ENCODE data around the gene ZIK1.
A peak's percentile ranks its signal among the peaks of the same experiment; 100 is the strongest.

ZIK1 gene

DNA sequence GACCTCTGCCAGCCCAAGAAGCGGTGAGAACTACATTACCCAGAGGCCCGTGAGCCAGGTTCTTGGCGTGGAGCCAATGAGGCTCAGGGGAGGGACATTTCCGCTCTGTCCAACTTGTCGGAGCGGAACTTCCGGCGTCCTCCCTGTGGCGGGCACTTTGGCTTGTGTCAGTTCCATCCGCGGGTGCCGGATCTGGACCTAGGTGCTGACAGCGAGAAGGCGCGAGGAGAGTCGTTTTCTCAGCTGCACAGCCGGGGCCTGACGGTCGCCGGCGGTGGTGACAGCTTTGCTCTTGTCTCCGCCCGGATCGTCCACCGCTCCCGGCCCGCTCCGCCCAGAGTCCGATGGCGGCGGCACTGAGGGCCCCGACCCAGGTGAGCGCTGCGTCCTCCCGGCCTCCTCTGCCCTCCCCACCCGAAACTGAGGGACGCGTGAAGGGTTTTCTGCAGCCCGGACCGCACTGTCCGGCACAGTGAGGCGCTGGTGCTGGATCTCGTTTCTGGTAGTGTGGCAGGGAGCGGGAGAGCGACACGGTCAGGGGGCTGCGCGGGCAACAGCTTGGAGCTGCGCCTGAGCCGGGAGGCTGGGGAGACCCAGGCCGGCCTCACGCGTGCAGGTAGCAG, 15.9 kb downstream of the ZIK1 start, which contains the start of gene ZNF530:
TSS of gene ZNF530 (plus strand) at position 125 of the 623 bp plus-strand sequence. CDS start 4,461 bp downstream, outside the sequence.
- H3K9me3 ChIP-seq (ENCODE audit: insufficient read depth, low read depth, low read length) = peaks cover 10% of the 10 kb centered on the region; the same call in 1 of the 2 replicates
- peak within 1 kb of the TSS; percentile 96 for H3K4me2 ChIP-seq (ENCODE audit: low read depth, low read length, poor library complexity, severe bottlenecking)
- no peak for TF ChIP-seq EZH2phosphoT487 (IDR thresholded peaks at IDR 0.05; ENCODE audit: borderline replicate concordance)
- TF ChIP-seq, protein P1, sequence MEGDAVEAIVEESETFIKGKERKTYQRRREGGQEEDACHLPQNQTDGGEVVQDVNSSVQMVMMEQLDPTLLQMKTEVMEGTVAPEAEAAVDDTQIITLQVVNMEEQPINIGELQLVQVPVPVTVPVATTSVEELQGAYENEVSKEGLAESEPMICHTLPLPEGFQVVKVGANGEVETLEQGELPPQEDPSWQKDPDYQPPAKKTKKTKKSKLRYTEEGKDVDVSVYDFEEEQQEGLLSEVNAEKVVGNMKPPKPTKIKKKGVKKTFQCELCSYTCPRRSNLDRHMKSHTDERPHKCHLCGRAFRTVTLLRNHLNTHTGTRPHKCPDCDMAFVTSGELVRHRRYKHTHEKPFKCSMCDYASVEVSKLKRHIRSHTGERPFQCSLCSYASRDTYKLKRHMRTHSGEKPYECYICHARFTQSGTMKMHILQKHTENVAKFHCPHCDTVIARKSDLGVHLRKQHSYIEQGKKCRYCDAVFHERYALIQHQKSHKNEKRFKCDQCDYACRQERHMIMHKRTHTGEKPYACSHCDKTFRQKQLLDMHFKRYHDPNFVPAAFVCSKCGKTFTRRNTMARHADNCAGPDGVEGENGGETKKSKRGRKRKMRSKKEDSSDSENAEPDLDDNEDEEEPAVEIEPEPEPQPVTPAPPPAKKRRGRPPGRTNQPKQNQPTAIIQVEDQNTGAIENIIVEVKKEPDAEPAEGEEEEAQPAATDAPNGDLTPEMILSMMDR (conservative IDR thresholded peaks at IDR 0.05; ENCODE audit: low read length) = no peak
- peaks cover 8% of the 10 kb centered on the region; the same call in 1 of the 2 replicates for H3K36me3 ChIP-seq (ENCODE audit: insufficient read depth, low read length)
- peak within 1 kb of the TSS; percentile 88 for H3K4me3 ChIP-seq (ENCODE audit: low read length, poor library complexity, severe bottlenecking)
- peaks cover 17% of the 10 kb centered on the region for H3K4me1 ChIP-seq (ENCODE audit: insufficient read depth, low read length, poor library complexity, severe bottlenecking)
- H2AFZ ChIP-seq (ENCODE audit: low read length) = peak within 1 kb of the TSS; percentile 93
- H3K27me3 ChIP-seq (ENCODE audit: insufficient read depth, low read length, poor library complexity, severe bottlenecking) = peaks cover 9% of the 10 kb centered on the region
- no peaks in the 10 kb centered on the region for H3K9me2 ChIP-seq (replicated peaks; ENCODE audit: low read depth, low read length)
- H3F3A ChIP-seq (ENCODE audit: low read depth) = no peaks in the 10 kb centered on the region
- peaks cover 20% of the 10 kb centered on the region for H3K79me2 ChIP-seq (ENCODE audit: insufficient read depth, low read length)
- peak within 1 kb of the TSS; percentile 84 for H3K9ac ChIP-seq (ENCODE audit: low read depth, low read length, poor library complexity, severe bottlenecking)
- H4K20me1 ChIP-seq (ENCODE audit: insufficient read depth, low read length, poor library complexity, severe bottlenecking) = no peaks in the 10 kb centered on the region

DNA sequence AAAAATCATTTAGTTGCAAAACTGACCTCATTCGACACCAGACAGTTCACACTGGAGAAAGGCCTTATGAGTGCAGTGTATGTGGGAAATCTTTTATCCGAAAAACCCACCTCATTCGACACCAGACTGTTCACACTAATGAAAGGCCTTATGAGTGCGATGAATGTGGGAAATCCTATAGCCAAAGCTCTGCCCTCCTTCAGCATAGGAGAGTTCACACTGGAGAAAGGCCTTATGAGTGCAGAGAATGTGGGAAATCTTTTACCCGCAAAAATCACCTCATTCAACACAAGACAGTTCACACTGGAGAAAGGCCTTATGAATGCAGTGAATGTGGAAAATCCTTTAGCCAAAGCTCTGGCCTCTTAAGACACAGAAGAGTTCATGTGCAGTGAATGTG, 23.0 kb downstream of the ZIK1 start:
- Histone ChIP-seq H2AFZ (ENCODE audit: low read length) (no peak overlapping the region), H3K36me3 (ENCODE audit: insufficient read depth, low read length) (peaks cover 30% of the 10 kb centered on the region)
- TF ChIP-seq EZH2phosphoT487 (IDR thresholded peaks at IDR 0.05; ENCODE audit: borderline replicate concordance) = no peak
- TF ChIP-seq, protein P1 (conservative IDR thresholded peaks at IDR 0.05; ENCODE audit: low read length) = no peak

GRCh38 chr19:57611113-57611512, 27.2 kb downstream of the ZIK1 start:
- TF ChIP-seq EZH2phosphoT487 (IDR thresholded peaks at IDR 0.05; ENCODE audit: borderline replicate concordance) = no peak
- TF ChIP-seq, protein P1 (conservative IDR thresholded peaks at IDR 0.05; ENCODE audit: low read length) = no peak

More for the DNA sequence above, 23.0 kb downstream of the ZIK1 start:
- Histone ChIP-seq H4K20me1 (ENCODE audit: insufficient read depth, low read length, poor library complexity, severe bottlenecking) (no peaks in the 10 kb centered on the region), H3K9ac (ENCODE audit: low read depth, low read length, poor library complexity, severe bottlenecking) (no peak overlapping the region), H3K79me2 (ENCODE audit: insufficient read depth, low read length) (no peaks in the 10 kb centered on the region), H3K9me3 (ENCODE audit: insufficient read depth, low read depth, low read length) (peaks cover 42% of the 10 kb centered on the region), H3F3A (ENCODE audit: low read depth) (no peaks in the 10 kb centered on the region), H3K27me3 (ENCODE audit: insufficient read depth, low read length, poor library complexity, severe bottlenecking) (no peaks in the 10 kb centered on the region), H3K9me2 (replicated peaks; ENCODE audit: low read depth, low read length) (no peaks in the 10 kb centered on the region), H3K4me1 (ENCODE audit: insufficient read depth, low read length, poor library complexity, severe bottlenecking) (no peaks in the 10 kb centered on the region), H3K4me2 (ENCODE audit: low read depth, low read length, poor library complexity, severe bottlenecking) (no peak overlapping the region), H3K4me3 (ENCODE audit: low read length, poor library complexity, severe bottlenecking) (no peak overlapping the region)

More at GRCh38 chr19:57611113-57611512, 27.2 kb downstream of the ZIK1 start:
- Histone ChIP-seq H4K20me1 (ENCODE audit: insufficient read depth, low read length, poor library complexity, severe bottlenecking) (no peaks in the 10 kb centered on the region), H3K9ac (ENCODE audit: low read depth, low read length, poor library complexity, severe bottlenecking) (no peak overlapping the region), H3K9me2 (replicated peaks; ENCODE audit: low read depth, low read length) (no peaks in the 10 kb centered on the region), H3K4me3 (ENCODE audit: low read length, poor library complexity, severe bottlenecking) (no peak overlapping the region), H3K4me1 (ENCODE audit: insufficient read depth, low read length, poor library complexity, severe bottlenecking) (peaks cover 2% of the 10 kb centered on the region), H3K9me3 (ENCODE audit: insufficient read depth, low read depth, low read length) (peaks cover 34% of the 10 kb centered on the region), H3F3A (ENCODE audit: low read depth) (no peaks in the 10 kb centered on the region), H3K4me2 (ENCODE audit: low read depth, low read length, poor library complexity, severe bottlenecking) (no peak overlapping the region), H3K36me3 (ENCODE audit: insufficient read depth, low read length) (peaks cover 10% of the 10 kb centered on the region), H3K27me3 (ENCODE audit: insufficient read depth, low read length, poor library complexity, severe bottlenecking) (no peaks in the 10 kb centered on the region), H3K79me2 (ENCODE audit: insufficient read depth, low read length) (peaks cover 20% of the 10 kb centered on the region), H2AFZ (ENCODE audit: low read length) (no peak overlapping the region)

Measured in Loucy (cell line).